IMR-90 (cell line): ENCODE measurements around the gene RASSF6. TPM values are rescaled to one million over a fixed set of nuclear protein-coding genes. Genes with fewer than 3 reads are reported as not detected.

Experiments
- ATAC-seq: fragments of 200-7000 bp; cut with Tn5 transposase; 2 replicates; pipeline ENCODE4 v1.9.1; 2020; ENCODE audit warnings: low read depth, mild to moderate bottlenecking, moderate library complexity
- BruUV-seq: library from RNA; stranded (reverse); fragments of 400-500 nt; replicated peaks from 2 replicates; lab custom pipeline; 2021; lab: Mats Ljungman, UMichigan
- CTCF ChIA-PET: fragments of 300-600 bp; formaldehyde crosslinking; extraction: SDS; loops from one replicate; lab custom pipeline; 2021; ENCODE audit warnings: antibody characterized with exemption; lab: Yijun Ruan, JAX
- POLR2A ChIA-PET: fragments of 300-600 bp; sonication (Branson Sonifier 250); formaldehyde crosslinking; loops from one replicate; lab custom pipeline; 2022; ENCODE audit warnings: antibody characterized with exemption; ENCODE audit not compliant: unreplicated experiment; lab: Charles Lee
- DNase-seq: peaks from one replicate; pipeline ENCODE4 v3.0.0; 2013
- H2AFZ ChIP-seq: replicated peaks from 2 replicates; pipeline ENCODE3; 2013; ENCODE audit warnings: low read length, mild to moderate bottlenecking; ENCODE audit not compliant: poor library complexity
- H2AK5ac ChIP-seq: 2 replicates; pipeline ENCODE4 v1.6.1; 2013; ENCODE audit warnings: low read depth, low read length, inconsistent platforms
- H2AK9ac ChIP-seq: replicated peaks from 2 replicates; pipeline ENCODE3; 2013; ENCODE audit warnings: mild to moderate bottlenecking, low read depth, low read length, moderate library complexity; ENCODE audit not compliant: poor library complexity
- H2BK120ac ChIP-seq: 2 replicates; pipeline ENCODE4 v1.6.1; 2013; ENCODE audit warnings: low read depth, low read length, inconsistent platforms
- H2BK15ac ChIP-seq: 3 replicates; pipeline ENCODE4 v1.6.1; 2013; ENCODE audit warnings: low read depth, low read length, inconsistent platforms
- H2BK20ac ChIP-seq: 2 replicates; pipeline ENCODE4 v1.6.1; 2013; ENCODE audit warnings: low read depth, mild to moderate bottlenecking, inconsistent platforms, low read length, moderate library complexity
- H2BK5ac ChIP-seq: 2 replicates; pipeline ENCODE4 v1.6.1; 2013; ENCODE audit warnings: mild to moderate bottlenecking, low read depth, low read length, inconsistent platforms; ENCODE audit not compliant: poor library complexity, severe bottlenecking
- H3K14ac ChIP-seq: replicated peaks from 2 replicates; pipeline ENCODE4 v1.6.1; 2013; ENCODE audit warnings: low read depth, low read length, inconsistent platforms
- H3K18ac ChIP-seq: 2 replicates; pipeline ENCODE4 v1.6.1; 2013; ENCODE audit warnings: low read depth, low read length, control low read depth
- H3K23ac ChIP-seq: 2 replicates; pipeline ENCODE4 v1.6.1; 2013; ENCODE audit warnings: low read depth, low read length, inconsistent platforms
- H3K27ac ChIP-seq: 2 replicates; pipeline ENCODE4 v1.5.1; 2013; ENCODE audit warnings: mild to moderate bottlenecking, control low read depth, low read length; ENCODE audit not compliant: insufficient read depth
- H3K27me3 ChIP-seq: 2 replicates; pipeline ENCODE4 v1.6.1; 2013; ENCODE audit warnings: low read length; ENCODE audit not compliant: control insufficient read depth, insufficient read depth
- H3K36me3 ChIP-seq: 2 replicates; pipeline ENCODE4 v1.6.1; 2013; ENCODE audit warnings: low read length, mixed read lengths; ENCODE audit not compliant: control insufficient read depth, insufficient read depth
- H3K4ac ChIP-seq: 2 replicates; pipeline ENCODE4 v1.6.1; 2013; ENCODE audit warnings: low read depth, low read length, inconsistent platforms
- H3K4me1 ChIP-seq: 2 replicates; pipeline ENCODE4 v1.6.1; 2013; ENCODE audit warnings: low read length, mixed read lengths; ENCODE audit not compliant: control insufficient read depth, insufficient read depth
- H3K4me2 ChIP-seq: 2 replicates; pipeline ENCODE4 v1.6.1; 2013; ENCODE audit warnings: low read depth, mild to moderate bottlenecking, control low read depth, low read length, moderate library complexity
- H3K4me3 ChIP-seq: 2 replicates; pipeline ENCODE4 v1.5.1; 2013; ENCODE audit warnings: low read depth, mild to moderate bottlenecking, control low read depth, low read length, moderate library complexity; ENCODE audit not compliant: insufficient read depth
- H3K56ac ChIP-seq: 2 replicates; pipeline ENCODE4 v1.6.1; 2013; ENCODE audit warnings: low read length, inconsistent platforms; ENCODE audit not compliant: insufficient read depth; ENCODE audit errors: extremely low read depth
- H3K79me1 ChIP-seq, 2 experiments: 2 replicates each; pipeline ENCODE4 v1.6.1; 2013; ENCODE audit warnings: low read length in 2 of 2, inconsistent platforms in 1 of 2, low read depth in 1 of 2
- H3K9ac ChIP-seq: 2 replicates; pipeline ENCODE4 v1.6.1; 2013; ENCODE audit warnings: low read depth, low read length, control low read depth
- H3K9me1 ChIP-seq: 2 replicates; pipeline ENCODE4 v1.6.1; 2013; ENCODE audit warnings: low read length, inconsistent platforms; ENCODE audit not compliant: insufficient read depth
- H3K9me3 ChIP-seq: 2 replicates; pipeline ENCODE4 v1.6.1; 2013; ENCODE audit warnings: low read length; ENCODE audit not compliant: control insufficient read depth, insufficient read depth
- H4K20me1 ChIP-seq: 2 replicates; pipeline ENCODE4 v1.6.1; 2013; ENCODE audit warnings: low read length, inconsistent platforms; ENCODE audit not compliant: insufficient read depth
- H4K5ac ChIP-seq: 2 replicates; pipeline ENCODE4 v1.6.1; 2013; ENCODE audit warnings: mild to moderate bottlenecking, low read depth, low read length, control low read depth
- H4K8ac ChIP-seq, 2 experiments: 2 replicates each; pipeline ENCODE4 v1.6.1; 2013; ENCODE audit warnings: low read depth in 2 of 2, low read length in 2 of 2, control low read depth in 1 of 2, inconsistent platforms in 1 of 2
- H4K91ac ChIP-seq: 2 replicates; pipeline ENCODE4 v1.6.1; 2013; ENCODE audit warnings: low read depth, low read length, inconsistent platforms; ENCODE audit not compliant: insufficient read depth
- FOS ChIP-seq: fragments of 150-350 bp; IDR thresholded peaks from 2 replicates; pipeline ENCODE4 v1.6.1; 2016; ENCODE audit warnings: low read depth, low read length
- MAFK ChIP-seq: IDR thresholded peaks from 2 replicates; pipeline ENCODE4 v1.6.1; 2012; ENCODE audit warnings: low read depth, low read length, improper control_type of control experiment
- RFX5 ChIP-seq: IDR thresholded peaks from 2 replicates; pipeline ENCODE4 v1.8.0; 2012; ENCODE audit warnings: low read depth, mild to moderate bottlenecking, low read length, moderate library complexity
- WGBS, 2 experiments: methylation state at CpG; one replicate each; pipeline versions ENCODE4 v1.1.5 to v1.1.7; 2013; ENCODE audit warnings: missing lambda C conversion rate in 2 of 2; ENCODE audit not compliant: insufficient read length in 1 of 2; ENCODE audit errors: extremely low coverage in 2 of 2; 5-methylcytosine and 5-hydroxymethylcytosine counted together
- dilution Hi-C: fragments of 300-500 bp; cut with HindIII; formaldehyde crosslinking; loops from one replicate; pipeline ENCODE4 v1.14.3; 2018; ENCODE audit warnings: low sequenced_read_pairs; ENCODE audit not compliant: unreplicated experiment
- in situ Hi-C: fragments of 300-500 bp; cut with MboI; formaldehyde crosslinking; loops from 3 replicates; pipeline ENCODE4 v1.14.3; 2019; ENCODE audit warnings: low sequenced_read_pairs, inconsistent platforms, mixed read lengths
- intact Hi-C: fragments of 100-400 bp; cut with micrococcal nuclease; formaldehyde crosslinking; loops from 2 replicates; pipeline ENCODE4 v1.10.0; 2022
- polyA plus RNA-seq, 3 experiments: library from polyadenylated mRNA; depleted of rRNA; stranded (reverse); fragments of >200 nt; gene quantifications; 2 replicates each; pipeline ENCODE4 v1.2.3, GENCODE V29; 2012; ENCODE audit warnings: low replicate concordance in 1 of 3
- total RNA-seq: library from RNA; depleted of rRNA; stranded (reverse); fragments of >200 nt; gene quantifications from 2 replicates; pipeline ENCODE4 v1.2.3, GENCODE V29; 2012
- TF ChIP-seq, protein P1 (sequence below): fragments of 150-350 bp; IDR thresholded peaks from 2 replicates; pipeline ENCODE4 v1.6.1; 2017; ENCODE audit warnings: mild to moderate bottlenecking, antibody characterized with exemption, low read length, low read depth

Gene RASSF6
- total and polyA plus RNA-seq, 2 of the 4 experiments (the other 2 are of a cell fraction) = not detected

DNA sequence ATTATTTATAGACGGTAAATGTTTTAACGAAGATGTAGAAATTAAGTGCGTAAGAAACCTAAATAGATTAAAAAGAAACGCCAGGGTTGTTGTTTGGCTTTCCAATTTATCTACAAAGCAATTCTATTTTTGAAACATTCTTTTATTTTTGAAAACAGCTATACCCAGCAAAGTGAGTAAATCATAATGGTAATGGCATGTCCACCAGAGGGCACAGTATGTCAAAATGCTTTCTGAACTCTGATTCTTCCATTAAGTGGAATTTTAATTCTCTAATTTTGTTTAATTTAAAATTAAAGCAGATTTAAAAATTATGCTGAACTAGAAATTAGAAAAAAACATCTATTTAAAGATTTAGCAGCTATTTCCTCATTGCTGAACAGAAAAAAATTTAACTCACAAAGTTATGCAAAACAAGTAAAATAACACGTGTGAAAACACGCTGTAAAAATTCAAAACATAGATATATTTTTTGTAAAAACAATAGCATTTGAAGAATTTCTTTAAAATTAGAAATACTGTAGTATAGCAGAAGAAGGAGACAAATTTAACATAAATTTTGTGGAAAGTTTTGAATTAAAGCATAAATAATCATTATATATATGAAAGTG lies 26.5 kb downstream of the RASSF6 start (continued):
- TF ChIP-seq RFX5 = no peak

DNA sequence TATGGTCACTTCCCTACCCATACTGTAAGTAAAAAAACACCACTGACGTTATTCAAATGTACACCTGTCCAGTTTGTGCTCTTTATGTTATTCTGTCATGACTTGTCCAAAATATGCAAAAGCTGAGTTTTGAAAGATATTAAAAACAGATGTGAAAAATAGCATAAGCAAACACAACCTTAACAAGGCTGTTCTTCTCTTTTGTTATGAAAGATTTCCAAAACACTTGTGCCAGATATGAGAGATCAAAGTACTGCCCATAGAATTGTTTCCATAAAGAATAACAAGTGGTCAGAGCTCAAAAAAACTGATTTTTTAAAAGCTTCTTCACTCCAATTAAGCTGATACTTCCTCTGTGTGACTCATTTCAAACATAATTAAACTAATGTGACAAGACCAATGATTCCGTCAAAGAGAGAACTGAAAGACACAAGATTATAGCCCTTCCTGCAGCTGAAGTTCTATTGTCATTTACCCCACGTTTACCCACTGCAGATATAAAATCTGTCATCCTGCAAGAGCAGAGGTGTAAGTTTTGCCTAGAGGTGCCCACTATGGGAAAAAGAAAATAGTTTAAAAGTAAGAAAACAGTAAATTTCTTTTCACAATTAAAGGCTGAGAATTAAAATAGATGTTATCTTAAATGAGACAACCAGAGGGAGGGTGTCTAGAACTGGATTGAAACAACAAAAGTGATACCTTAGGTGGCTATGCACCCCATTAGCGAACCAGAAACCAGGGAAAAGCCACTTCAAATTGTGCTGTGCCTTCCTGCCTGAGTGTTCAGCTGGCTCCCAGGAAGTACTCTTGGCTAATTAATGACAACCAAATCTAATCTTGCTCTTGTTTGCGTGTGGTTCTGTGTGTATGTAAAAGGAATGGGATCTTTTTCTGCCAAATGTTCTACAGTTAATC lies 30.1 kb downstream of the RASSF6 start:
- Histone ChIP-seq H4K91ac (no peak overlapping the region), H2AK9ac (no peak overlapping the region), H3K4me2 (no peak overlapping the region), H2BK15ac (no peak overlapping the region), H3K23ac (no peak overlapping the region), H3K4ac (no peak overlapping the region), H3K18ac (no peak overlapping the region), H3K27me3 (no peaks in the 10 kb centered on the region), H3K56ac (no peak overlapping the region), H3K79me1 (no peaks in the 10 kb centered on the region), H2BK20ac (no peak overlapping the region), H3K36me3 (no peaks in the 10 kb centered on the region), H3K9me1 (no peaks in the 10 kb centered on the region), H2AK5ac (no peak overlapping the region), H3K27ac (no peak overlapping the region), H4K5ac (no peak overlapping the region), H2BK120ac (no peak overlapping the region), H2AFZ (no peak overlapping the region), H4K8ac (no peak overlapping the region), H3K9me3 (no peaks in the 10 kb centered on the region), H2BK5ac (no peak overlapping the region), H3K14ac (no peak overlapping the region), H3K4me3 (no peak overlapping the region), H3K9ac (no peak overlapping the region), H3K4me1 (peaks cover 2% of the 10 kb centered on the region; the same call in 1 of the 2 replicates), H4K20me1 (no peaks in the 10 kb centered on the region)
- POLR2A ChIA-PET = no interaction called here
- DNase-seq (no peak), ATAC-seq (no peak)
- TF ChIP-seq MAFK = no peak
- no peak for TF ChIP-seq FOS
- TF ChIP-seq, protein P1, sequence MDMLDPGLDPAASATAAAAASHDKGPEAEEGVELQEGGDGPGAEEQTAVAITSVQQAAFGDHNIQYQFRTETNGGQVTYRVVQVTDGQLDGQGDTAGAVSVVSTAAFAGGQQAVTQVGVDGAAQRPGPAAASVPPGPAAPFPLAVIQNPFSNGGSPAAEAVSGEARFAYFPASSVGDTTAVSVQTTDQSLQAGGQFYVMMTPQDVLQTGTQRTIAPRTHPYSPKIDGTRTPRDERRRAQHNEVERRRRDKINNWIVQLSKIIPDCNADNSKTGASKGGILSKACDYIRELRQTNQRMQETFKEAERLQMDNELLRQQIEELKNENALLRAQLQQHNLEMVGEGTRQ = no peak
- TF ChIP-seq RFX5 = no peak
- WGBS, 2 experiments = no CpG with 5 or more reads among the region's 5 CpGs
- CTCF ChIA-PET = interaction anchor here (0.8 to 2.3 kb wide), 2 partner anchors 16 to 64 kb away, joined by 3 to 9 read pairs; no protein-coding TSS in a partner anchor
- BruUV-seq = no TSS peak
- intact Hi-C loops (no loop called here), in situ Hi-C loops (loop anchor here (5.0 to 10.0 kb wide), 3 partner anchors 67 to 545 kb away; no protein-coding TSS in a partner anchor), dilution Hi-C loops (no loop called here)
